Cardiac muscle cell (in vitro differentiated cells and primary cell): ENCODE data around the gene CPN1. TPM values are rescaled to one million over a fixed set of nuclear protein-coding genes. Genes with fewer than 3 reads are reported as not detected.

Experiments
- DNase-seq, 2 donors: peaks; one replicate each; pipeline versions ENCODE4 v3.0.0 to v3.0.0-alpha.2; 2010 to 2017; ENCODE audit warnings: low read depth in 1 of 2, low spot score in 1 of 2
- H3K27ac ChIP-seq: fragments of 200-600 bp; sonication (generic); 2 replicates; pipeline ENCODE4 v1.5.1; 2016
- H3K27me3 ChIP-seq: fragments of 200-600 bp; sonication (generic); 2 replicates; pipeline ENCODE4 v1.6.0; 2016; ENCODE audit warnings: control low read depth
- H3K36me3 ChIP-seq: fragments of 200-600 bp; sonication (generic); 2 replicates; pipeline ENCODE4 v1.5.1; 2016; ENCODE audit warnings: control low read depth
- H3K4me1 ChIP-seq: fragments of 200-600 bp; sonication (generic); 2 replicates; pipeline ENCODE4 v1.8.1; 2017; ENCODE audit warnings: low read depth, mild to moderate bottlenecking, mixed run types
- H3K4me3 ChIP-seq: fragments of 200-600 bp; sonication (generic); 2 replicates; pipeline ENCODE4 v1.5.1; 2016; ENCODE audit warnings: mild to moderate bottlenecking
- H3K9me3 ChIP-seq: fragments of 200-600 bp; sonication (generic); 2 replicates; pipeline ENCODE4 v1.5.1; 2017; ENCODE audit warnings: low read depth, mild to moderate bottlenecking, control low read depth
- CTCF ChIP-seq: IDR thresholded peaks from 2 replicates; pipeline ENCODE4 v1.5.1; 2012; ENCODE audit warnings: low read depth, mild to moderate bottlenecking, low read length
- polyA plus RNA-seq: library from polyadenylated mRNA; unstranded; fragments of >200 nt; fragmentation: Nextera tagmentation; extraction: Ambion mirVana; gene quantifications from 2 replicates; pipeline ENCODE4 v1.2.1, GENCODE V29; 2016
- total RNA-seq: library from RNA; depleted of rRNA; stranded (reverse); fragments of >200 nt; gene quantifications from 2 replicates; pipeline ENCODE4 v1.2.3, GENCODE V29; 2016

CPN1 gene
- total and polyA plus RNA-seq, 2 experiments from 2014 or later, result not detected

DNA sequence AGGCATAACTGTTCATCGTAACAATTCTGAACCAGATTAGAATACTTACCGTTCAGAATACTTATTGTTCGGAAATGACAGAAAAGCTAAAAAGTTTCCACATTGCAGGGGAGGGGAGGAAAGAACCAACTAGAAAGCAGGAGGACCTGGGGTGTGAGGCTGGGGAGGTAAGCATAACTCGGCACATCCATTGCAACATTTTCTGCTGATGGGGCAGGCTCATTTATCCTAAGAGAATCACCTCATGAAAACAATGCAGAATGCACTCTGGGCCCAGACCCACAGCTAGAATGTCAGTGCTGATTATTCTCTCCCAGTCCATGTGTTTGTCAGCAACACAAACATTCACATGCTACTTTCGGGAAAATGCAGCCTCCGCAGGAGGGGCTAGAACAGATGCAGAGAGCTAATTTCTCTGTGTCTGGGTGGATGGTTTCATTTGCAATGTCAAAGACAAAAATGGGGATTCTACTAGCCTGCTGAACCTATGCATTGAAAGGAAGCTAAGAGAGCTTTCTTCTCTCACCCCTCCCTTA, 81.5 kb downstream of the CPN1 start:
- Histone ChIP-seq H3K36me3 (no peaks in the 10 kb centered on the region), H3K4me3 (no peak overlapping the region), H3K27ac (peak overlapping the region; percentile 90), H3K9me3 (no peaks in the 10 kb centered on the region), H3K4me1 (peaks cover 38% of the 10 kb centered on the region), H3K27me3 (no peaks in the 10 kb centered on the region)
- no peak for TF ChIP-seq CTCF
- no peak for DNase-seq

DNA sequence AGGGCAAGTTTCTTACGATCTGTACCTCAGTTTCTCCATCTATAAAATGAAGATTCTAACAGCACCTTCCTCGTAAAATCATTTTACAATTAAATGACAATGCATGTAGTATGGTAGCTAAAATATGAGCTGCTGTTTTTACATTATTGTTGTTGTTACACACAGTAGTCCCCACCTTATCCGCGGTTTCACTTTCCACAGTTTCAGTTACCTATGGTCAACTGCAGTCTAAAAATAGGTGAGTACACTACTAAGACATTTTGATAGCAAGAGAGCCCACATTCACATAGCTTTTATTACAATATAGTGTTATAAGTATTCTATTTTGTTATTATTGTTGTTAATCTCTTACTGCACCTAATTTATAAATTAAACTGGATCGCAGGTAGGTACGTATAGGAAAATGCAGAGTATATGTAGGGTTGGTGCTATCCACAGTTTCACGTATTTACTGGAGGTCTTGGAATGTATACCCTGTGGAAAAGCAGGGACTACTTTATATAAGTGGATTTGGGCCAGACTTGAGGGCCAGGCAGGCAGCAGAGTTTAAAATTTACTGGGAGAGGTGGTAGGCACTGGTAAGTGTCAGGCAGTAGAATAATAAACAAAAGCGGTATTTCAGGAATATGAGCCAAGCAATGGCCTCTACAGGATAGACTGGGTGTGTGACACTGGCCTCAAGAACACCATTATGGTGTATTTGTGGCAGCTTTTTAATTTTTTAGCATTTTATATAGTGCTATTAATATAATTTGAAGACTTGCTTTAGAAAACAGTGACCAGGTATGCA, 82.2 kb downstream of the CPN1 start:
- Histone ChIP-seq H3K4me3 (no peak overlapping the region), H3K4me1 (peaks cover 38% of the 10 kb centered on the region), H3K36me3 (no peaks in the 10 kb centered on the region), H3K27ac (peak overlapping the region; percentile 90), H3K27me3 (no peaks in the 10 kb centered on the region), H3K9me3 (no peaks in the 10 kb centered on the region)
- DNase-seq, result no peak
- no peak for TF ChIP-seq CTCF

- peak overlapping the region; percentile 90 for H3K27ac ChIP-seq
- no peaks in the 10 kb centered on the region for H3K36me3 ChIP-seq
- no peak overlapping the region for H3K4me3 ChIP-seq
- no peaks in the 10 kb centered on the region for H3K27me3 ChIP-seq
- H3K4me1 ChIP-seq, result peaks cover 38% of the 10 kb centered on the region
- TF ChIP-seq CTCF, result no peak
- no peaks in the 10 kb centered on the region for H3K9me3 ChIP-seq
- DNase-seq, result peak in 1 of 2 donors; percentile 47
Observed at GRCh38 chr10:99998889-99999288, 82.8 kb downstream of the CPN1 start.

DNA sequence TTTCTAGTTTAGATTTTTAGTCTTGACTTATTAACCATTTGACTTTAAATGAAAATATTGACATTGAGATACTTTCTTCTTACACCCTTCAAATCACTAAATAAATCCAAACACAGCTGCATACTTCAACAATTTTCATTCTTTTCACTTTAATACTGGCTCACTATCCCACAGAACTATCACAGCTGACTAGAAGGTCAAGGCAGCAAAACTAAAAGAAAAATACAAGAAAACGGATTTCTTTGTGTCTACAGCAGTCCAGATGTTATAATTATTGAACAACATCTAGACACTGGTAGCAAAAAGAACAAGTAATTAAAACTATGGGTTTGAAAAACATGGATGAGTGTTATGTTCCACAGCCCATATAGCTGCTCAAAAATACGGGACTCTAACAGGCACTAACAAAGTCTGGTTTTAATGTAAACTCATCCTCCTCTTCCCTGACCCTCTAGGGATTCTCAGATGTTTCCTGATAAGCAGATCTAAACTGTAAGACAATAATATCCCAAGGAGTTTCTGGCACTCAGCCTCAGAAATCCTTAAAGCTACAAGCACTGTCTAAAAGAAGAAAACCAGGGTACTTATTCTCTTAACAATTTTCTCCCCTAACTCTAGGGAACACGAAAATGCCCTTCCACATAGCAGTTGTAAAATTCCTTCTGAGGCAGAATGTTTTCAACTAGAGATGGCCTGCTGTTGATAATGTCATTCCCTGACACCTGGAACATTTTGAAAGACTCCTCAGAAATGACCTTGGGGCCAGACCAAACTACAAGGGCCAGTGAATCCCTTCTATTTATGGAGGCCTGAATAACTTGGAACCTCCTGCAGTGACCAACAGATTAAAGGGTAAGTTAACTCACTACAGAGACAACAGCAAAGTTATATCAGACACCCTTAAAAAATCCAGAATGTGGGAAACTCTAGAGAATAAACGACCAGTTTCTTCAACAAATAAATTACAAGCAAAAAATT, 84.7 kb downstream of the CPN1 start:
- TF ChIP-seq CTCF, result no peak
- H3K4me1 ChIP-seq, result peaks cover 38% of the 10 kb centered on the region
- H3K36me3 ChIP-seq, result no peaks in the 10 kb centered on the region
- H3K27me3 ChIP-seq, result no peaks in the 10 kb centered on the region
- peak in 1 of 2 donors; percentile 51 for DNase-seq
- no peaks in the 10 kb centered on the region for H3K9me3 ChIP-seq
- peak overlapping the region; percentile 90 for H3K27ac ChIP-seq
- no peak overlapping the region for H3K4me3 ChIP-seq

GRCh38 chr10:99995713-99996112, 86.0 kb downstream of the CPN1 start:
- Histone ChIP-seq H3K4me3 (no peak overlapping the region), H3K27ac (peak overlapping the region; percentile 66), H3K4me1 (peaks cover 34% of the 10 kb centered on the region), H3K27me3 (no peaks in the 10 kb centered on the region), H3K9me3 (no peaks in the 10 kb centered on the region), H3K36me3 (no peaks in the 10 kb centered on the region)
- no peak for DNase-seq
- no peak for TF ChIP-seq CTCF
